22Rv1 (cell line): Measurements from ENCODE around the gene NRDC.

Experiments used
- H3K27ac ChIP-seq: fragments of 450-650 bp; 2 replicates; pipeline ENCODE4 v1.5.1; 2017
- ZFX ChIP-seq: fragments of 450-650 bp; IDR thresholded peaks from 2 replicates; pipeline ENCODE4 v1.6.1; 2017; ENCODE audit warnings: antibody characterized with exemption, borderline replicate concordance
- TF ChIP-seq, protein P1 (sequence below): fragments of 450-650 bp; IDR thresholded peaks from 2 replicates; pipeline ENCODE4 v1.5.1; 2017; ENCODE audit warnings: mild to moderate bottlenecking

Gene NRDC

DNA sequence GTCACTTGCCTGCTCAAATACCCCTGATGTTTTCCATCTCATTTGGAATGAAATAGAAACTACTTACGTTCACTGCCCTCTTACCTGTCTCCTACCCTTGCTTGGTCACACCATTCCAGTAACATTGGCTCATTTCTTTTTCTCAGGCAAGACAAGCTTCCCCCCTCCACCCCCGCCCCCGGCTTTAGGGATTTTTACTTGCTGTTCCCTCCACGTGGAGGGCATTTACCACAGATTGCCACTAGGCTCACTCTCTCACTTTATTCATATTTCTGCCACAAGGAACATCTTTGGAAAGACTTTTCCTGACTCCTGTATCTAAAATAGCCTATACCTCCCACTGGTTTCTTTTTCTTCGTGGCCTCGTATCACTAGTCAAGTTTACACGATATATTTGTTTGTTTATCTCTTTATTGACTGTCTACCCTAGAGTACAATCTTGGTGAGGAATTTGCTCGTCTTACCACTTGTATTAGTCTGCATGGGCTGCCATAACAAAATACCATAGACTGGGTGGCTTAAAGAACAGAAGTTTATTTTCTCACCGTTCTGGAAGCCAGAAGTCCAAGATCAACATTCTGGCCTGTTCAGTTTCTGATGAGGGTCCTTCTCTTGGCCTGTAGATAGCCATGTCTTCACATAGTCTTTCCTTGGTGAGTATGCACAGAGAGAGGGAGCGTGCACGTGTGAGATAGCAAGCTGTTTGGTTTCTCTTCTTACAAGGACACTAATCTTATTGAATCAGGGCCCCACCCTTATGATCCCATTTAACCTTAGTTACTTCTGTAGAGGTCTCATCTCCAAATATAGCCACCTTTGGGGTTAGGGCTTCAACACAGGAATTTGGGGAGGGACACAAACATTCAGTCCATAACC is 126.2 kb downstream of the NRDC start:
- TF ChIP-seq, protein P1, sequence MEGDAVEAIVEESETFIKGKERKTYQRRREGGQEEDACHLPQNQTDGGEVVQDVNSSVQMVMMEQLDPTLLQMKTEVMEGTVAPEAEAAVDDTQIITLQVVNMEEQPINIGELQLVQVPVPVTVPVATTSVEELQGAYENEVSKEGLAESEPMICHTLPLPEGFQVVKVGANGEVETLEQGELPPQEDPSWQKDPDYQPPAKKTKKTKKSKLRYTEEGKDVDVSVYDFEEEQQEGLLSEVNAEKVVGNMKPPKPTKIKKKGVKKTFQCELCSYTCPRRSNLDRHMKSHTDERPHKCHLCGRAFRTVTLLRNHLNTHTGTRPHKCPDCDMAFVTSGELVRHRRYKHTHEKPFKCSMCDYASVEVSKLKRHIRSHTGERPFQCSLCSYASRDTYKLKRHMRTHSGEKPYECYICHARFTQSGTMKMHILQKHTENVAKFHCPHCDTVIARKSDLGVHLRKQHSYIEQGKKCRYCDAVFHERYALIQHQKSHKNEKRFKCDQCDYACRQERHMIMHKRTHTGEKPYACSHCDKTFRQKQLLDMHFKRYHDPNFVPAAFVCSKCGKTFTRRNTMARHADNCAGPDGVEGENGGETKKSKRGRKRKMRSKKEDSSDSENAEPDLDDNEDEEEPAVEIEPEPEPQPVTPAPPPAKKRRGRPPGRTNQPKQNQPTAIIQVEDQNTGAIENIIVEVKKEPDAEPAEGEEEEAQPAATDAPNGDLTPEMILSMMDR = no peak
- TF ChIP-seq ZFX = no peak
- no peak overlapping the region for H3K27ac ChIP-seq

DNA sequence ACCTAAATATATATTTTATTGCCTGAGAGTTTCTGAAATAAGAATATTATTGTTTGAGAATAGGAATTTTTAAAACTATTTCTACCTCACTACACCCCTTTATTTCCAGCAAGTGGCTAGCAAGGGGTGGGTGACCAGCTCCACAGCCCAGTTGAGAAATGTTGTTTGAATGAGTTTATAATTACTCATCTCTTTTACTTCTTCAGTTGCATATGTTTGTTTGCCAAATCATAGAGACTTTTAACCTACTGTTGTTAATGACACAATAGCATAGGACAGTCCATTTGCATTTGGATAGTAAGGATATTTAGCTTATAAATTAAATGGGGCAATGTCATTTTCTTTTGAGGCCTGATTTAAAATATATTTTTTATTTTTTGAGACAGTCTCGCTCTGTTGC is 127.8 kb downstream of the NRDC start:
- no peak overlapping the region for H3K27ac ChIP-seq
- TF ChIP-seq ZFX = no peak
- TF ChIP-seq, protein P1 = no peak

DNA sequence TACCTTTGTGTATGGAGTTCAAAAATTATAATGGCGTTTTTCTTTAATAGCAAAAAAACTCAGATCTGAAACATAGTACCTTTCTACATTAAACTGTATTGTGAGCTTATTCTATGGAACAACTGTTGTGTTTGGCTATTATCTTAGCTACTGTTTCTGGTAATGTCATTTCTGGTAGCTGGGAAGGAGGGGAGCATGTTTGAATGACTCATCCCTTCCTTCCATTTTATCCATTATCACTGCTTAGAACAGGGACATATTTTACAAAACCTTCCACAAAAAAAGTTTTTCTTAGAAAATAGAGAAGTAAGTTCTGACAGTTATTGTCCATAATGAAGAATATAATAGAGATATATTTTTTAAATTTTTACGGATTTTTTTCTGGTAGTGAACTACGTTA is 128.3 kb downstream of the NRDC start:
- TF ChIP-seq, protein P1 = no peak
- TF ChIP-seq ZFX = no peak
- no peak overlapping the region for H3K27ac ChIP-seq

DNA sequence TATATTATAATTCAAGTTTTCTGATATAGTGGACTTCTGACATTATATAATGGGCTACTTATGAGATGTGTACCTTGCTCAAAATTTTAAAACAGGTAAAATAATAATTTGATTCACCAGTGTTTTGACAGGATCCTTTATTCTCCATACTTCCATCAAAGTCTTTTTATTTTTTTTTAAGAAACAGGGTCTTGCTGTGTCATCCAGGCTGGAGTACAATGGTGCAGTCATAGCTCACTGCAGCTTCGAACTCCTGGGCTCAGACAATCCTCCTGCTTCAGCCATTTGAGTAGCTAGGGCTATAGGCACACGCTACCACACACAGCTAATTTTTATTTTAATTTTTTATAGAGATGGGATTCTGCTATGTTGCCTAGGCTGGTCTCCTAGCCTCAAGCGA is 129.4 kb downstream of the NRDC start:
- H3K27ac ChIP-seq = no peak overlapping the region
- TF ChIP-seq, protein P1 = no peak
- no peak for TF ChIP-seq ZFX

DNA sequence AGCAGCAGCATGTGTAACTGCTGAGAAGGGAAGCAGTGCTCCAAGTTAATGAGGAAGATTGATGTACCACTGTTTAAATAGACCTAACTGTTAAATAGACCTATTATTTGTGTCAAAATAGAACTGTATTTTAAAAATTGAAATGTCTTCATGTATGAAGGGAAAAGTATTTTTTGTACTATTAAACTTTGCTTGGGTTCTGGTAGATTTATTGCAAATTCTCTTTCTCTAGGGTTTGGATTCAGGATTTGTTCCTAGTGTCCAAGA is 133.3 kb downstream of the NRDC start:
- no peak overlapping the region for H3K27ac ChIP-seq
- no peak for TF ChIP-seq ZFX
- TF ChIP-seq, protein P1 = no peak

DNA sequence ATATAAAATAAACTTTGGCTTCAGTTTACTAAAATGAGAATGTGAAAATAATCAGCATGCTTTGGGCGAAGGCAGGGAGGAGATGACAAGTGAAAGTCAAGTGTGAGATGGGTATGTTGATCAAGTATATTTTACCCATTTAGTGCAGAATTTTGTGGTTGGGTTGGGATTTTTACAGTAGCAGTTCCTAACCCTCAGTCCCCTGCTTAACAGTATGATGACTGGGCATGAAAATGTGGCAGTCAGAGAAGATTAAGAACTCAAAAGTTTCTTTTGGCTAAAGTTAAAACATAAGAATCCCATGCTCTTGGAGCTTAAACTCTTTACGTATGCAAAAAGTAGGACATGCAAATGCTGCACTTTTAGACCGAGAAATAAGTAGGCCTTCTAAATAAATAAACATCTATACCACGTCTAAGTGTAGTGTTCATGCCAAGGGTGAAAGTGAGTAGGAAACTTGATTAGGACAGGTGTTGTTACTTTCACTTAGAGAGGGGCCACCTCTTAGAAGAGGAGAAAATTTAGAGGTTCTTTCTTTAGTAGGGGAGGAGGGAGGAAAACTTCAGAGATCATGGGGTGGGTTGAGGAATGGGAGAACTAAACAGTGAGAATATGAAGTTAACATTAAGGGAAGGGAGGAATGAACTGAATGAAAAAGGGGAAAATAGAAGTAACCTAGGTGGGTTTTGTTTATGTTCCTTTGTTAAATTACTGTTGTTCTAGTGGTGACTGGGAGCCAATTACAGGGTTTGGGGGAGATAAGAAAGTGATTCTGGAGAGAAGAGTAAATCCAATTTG is 133.8 kb downstream of the NRDC start:
- no peak overlapping the region for H3K27ac ChIP-seq
- TF ChIP-seq, protein P1 = no peak
- no peak for TF ChIP-seq ZFX

DNA sequence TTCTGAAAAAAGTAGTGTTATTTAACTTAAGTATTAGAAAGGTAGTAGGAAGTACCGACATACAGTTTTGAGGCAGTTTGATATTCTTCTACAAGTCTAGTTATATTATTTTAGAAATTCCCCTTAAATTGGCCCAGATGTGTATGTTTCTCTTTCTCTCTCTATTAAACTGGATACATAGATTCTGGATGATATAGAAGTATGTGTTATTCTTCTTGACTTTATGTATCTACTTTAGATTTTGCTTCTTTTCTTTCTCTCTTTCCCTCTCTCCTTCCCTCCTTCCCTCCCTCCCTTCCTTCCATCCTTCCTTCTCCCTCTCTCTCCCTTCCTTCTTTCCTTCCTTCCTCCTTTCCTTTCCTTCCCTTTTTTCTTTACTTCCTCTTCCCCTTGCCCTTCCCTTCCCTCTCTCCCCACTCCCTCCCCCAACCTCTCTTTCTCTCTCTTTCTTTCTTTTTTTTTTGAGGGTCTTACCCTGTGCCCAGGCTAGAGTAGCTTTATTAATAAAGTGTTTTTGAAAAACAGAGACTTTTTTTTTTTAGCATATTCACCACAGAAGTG is 137.3 kb downstream of the NRDC start:
- TF ChIP-seq, protein P1 = no peak
- TF ChIP-seq ZFX = no peak

More for the DNA sequence above, 137.3 kb downstream of the NRDC start:
- H3K27ac ChIP-seq = no peak overlapping the region
